Activated CD4-positive, alpha-beta T cell treated with anti-CD3 and anti-CD28 coated beads, Interleukin-2, amount 50 U/mL, for 16 hours (primary cell): ENCODE results near the gene ABR.
"Not testable (repeated sequence)": the region's sequence is repeated elsewhere in the genome, so short reads cannot be mapped to it uniquely, and the experiment has no call there.

ENCODE experiments used
- DNase-seq: peaks from one replicate; pipeline ENCODE4 v3.0.0-alpha.2; 2020

Gene ABR

GRCh38 chr17:1199271-1199743, 19.5 kb upstream of the ABR start:
- not testable (repeated sequence) for DNase-seq

DNA sequence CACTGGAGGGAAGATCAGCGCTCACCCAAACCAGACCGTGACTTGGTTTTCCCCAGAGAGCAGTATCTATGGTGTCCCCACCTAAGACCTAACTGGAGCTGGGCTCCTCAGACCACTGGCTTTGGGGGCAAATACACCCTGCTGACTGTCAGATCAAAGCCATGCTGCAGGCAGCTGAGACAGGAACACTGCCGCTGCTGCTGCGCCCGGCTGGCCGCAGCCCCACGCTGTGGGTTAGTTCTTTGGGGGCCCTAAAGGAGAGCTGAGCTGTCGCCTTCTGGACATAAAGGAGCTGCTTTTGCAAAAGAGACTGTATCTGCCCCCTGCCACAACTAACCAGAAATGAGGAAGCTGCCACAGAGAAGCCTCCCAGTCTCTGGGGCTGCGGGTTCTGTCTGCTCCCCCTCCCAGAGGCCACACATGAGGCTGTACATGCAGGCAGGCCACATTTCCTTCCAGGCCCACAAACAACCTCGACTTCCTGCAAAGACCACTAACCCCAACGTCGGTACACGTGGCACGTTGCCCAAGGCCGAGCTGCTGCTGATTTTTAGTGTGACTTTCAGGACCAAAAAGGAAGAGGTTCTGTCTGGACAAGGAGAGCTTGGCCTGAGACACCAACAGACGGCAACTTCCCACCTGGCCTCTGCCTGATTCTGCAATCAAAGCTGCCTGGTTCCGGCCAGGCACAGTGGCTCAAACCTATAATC, 18.2 kb upstream of the ABR start:
- DNase-seq = peak; percentile 71

- peak; percentile 16 for DNase-seq
Measured at GRCh38 chr17:1197379-1197778, 17.6 kb upstream of the ABR start.

GRCh38 chr17:1196946-1197345, 17.2 kb upstream of the ABR start:
- no peak for DNase-seq

DNA sequence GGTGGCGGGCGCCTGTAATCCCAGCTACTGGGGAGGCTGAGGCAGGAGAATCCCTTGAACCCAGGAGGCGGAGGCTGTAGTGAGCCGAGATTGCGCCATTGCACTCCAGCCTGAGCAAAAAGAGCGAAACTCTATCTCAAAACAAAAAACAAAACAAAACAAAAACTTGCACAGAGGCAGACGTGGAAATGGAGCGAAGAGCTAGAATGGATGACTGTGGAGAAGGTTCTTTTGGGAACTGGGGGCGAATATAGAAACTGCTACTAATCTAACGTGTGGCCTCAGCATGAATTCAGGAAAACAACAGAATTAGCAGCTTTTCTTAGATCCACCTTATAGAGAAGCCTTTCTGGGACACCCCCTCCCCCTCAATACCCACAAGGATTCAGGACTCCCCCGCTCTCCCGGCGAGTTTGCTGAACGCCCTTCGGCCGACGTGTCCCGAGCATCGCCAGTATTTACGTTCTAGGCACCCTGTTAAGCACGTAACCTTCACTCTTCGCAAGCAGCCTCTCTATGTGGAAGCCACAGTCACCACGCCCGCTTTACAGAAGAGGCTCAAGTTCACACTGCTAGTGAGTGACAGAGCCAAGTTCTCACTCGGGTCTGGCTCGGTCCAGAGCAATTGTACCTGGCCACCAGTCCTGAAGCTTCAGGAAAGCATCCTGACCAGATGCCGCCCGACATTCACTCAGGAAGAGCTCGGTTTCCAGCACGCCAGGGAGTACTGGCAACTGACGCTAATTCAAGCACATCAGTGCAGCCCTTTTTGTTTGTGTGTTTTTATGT, 13.3 kb upstream of the ABR start:
- DNase-seq = no peak

- DNase-seq = no peak
Measured at GRCh38 chr17:1190751-1191331, 11.1 kb upstream of the ABR start.

- no peak for DNase-seq
Measured at GRCh38 chr17:1188812-1189504, 9.2 kb upstream of the ABR start.

GRCh38 chr17:1186923-1187771, 7.4 kb upstream of the ABR start:
- DNase-seq = peak; percentile 69

- DNase-seq = no peak
Measured at GRCh38 chr17:1186214-1186820, 6.5 kb upstream of the ABR start.

GRCh38 chr17:1183171-1183873, 3.5 kb upstream of the ABR start:
- no peak for DNase-seq

- DNase-seq = no peak
Measured at GRCh38 chr17:1182811-1183170, 3.0 kb upstream of the ABR start.

- no peak for DNase-seq
Measured at GRCh38 chr17:1181753-1182137, 2.0 kb upstream of the ABR start.

DNA sequence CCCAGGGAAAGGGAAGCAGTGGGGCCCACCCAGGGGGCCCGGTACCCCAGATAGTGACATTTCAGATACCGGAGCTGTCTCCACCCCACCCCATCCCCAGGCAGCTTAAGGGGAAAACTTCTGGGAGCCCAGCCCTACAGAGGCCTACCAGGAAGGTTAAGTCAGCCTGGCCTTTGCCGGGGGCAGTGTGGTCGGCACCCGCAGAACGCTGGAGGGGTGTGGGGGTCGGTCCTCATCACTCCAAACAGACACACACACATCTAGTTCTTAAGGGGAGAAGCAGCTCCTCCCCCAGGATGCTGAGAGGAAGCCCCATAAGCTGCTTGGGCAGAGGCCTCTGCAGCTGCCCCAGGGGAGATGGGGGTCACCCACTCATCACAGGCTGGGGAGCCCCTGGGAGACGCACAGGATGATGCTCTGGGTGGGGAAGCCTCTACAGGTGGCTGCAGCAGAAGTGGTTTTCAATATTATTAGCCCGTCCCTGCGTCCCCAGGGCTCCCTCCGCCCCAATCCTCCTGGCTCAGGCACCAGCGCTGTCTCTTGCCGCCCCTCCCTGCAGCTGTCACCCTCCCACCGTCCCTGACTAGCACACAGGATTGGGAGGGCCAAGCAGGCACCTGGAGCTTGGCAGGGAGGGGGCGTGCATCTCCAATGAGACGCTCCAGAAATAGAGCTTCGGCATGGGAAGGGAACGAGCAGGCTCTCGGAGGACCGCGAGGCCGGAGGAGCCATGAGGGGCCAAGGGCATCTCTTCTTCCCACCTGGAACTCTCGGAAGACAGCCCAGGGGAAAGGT, 1.4 kb upstream of the ABR start:
- DNase-seq = no peak

- no peak for DNase-seq
Measured at GRCh38 chr17:1179112-1179817, 516 bp downstream of the ABR start.

DNA sequence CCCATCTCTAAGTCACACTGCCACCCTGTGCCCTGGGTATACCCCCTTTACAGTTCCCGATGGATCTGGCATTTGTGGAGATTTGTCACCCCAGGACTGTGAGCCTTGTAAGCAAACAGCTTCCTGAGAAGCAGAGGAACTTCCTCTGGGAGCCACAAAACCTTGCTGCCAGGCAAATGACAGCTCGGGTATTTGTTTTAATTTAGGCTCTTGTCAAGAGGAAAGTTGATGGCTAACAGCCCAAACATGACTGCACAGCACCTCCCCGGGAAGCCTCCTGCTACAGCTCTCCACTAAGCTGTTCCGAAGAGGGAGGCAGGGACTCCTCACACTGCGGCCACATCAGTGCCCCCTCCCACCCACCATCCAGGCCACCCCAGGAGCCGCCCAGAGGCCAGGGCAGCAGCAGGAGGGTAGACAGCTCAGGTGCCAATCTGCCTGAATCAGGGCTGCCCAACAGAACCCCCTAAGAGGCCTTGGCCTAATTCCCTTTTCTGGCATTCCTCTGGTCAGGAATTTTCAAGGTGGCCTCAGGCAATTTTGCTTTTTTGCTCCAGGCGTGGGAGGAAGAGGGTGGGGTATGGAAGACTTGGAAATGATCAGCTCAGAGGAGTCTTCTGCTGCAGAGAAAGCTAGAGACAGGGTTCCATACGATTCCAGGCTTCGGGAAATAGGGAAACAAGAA, 2.6 kb downstream of the ABR start:
- no peak for DNase-seq

DNA sequence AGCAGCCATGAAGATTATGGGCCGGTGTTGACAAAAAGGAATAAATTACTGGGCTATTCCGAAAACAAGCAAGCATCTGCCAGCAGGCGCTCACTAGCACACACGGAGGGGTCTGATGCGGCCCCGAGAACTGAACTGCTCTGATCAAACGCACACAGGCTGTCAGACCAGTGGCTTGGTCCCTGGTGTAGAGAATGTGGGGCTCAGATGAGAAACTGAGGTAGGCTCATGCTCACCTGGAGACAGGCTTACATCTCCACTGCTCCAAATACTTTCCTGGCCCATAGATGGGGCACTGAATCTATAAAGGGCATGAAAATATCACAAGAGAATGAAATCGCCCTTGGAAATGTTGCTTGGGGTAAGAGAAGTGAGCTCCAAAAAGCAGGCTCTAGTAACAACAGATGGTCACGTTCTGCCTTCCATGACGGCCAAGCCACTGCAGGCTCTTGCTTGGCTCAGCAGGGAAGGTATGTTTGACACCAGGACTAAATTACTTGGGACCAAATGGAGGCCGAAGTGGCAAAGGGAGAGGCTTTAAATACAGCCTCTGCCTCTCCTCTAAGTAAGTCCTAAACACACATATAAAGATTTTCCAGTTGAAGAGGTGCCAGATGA, 5.4 kb downstream of the ABR start:
- DNase-seq = no peak

GRCh38 chr17:1173432-1174262, 6.1 kb downstream of the ABR start:
- no peak for DNase-seq

- no peak for DNase-seq
Measured at GRCh38 chr17:1171953-1172352, 7.8 kb downstream of the ABR start.
